ENCODE results near the gene ACSL6.

Gene ACSL6

DNA sequence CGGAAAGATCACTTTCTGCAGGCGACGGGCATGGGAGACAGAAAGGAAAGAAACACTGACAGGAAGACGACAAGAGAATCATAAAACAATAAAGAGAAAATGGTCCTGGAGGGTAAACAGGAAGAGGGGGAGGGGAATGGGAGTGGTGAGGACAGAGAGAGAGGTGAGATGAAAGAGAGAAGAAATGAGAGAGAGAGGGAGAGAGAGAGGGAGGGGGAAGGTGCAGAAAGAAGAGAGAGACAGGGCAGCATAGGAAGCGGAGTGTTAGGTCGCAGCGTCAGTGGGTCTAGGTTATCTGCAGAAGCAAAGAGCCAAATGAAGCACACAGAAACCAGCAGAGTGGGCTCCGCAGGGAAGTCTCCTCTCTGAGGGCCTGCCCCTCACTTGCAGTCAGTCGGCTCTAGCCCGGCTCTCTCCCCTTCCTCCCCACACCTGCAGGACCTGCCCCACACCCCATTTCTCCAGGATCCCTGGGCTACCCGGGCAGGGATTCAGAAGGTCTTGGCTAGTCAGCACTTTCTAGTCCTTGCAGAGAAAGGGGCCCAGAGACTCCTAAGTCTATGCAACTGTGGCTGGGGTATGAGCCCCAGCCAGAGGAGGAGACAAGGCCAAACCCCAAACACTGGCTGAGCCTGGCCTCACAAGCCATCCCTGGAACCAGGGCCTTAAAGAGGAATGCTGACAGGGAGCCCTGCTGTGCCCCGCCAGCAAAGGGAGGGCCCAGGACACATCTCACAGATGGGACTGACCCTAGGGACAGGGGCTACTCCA is 36.3 kb downstream of the ACSL6 start:
- Histone ChIP-seq H3F3A (ENCODE audit: low read depth) (no peaks in the 10 kb centered on the region), H3K4me1 (ENCODE audit: insufficient read depth, low read length, poor library complexity, severe bottlenecking) (no peaks in the 10 kb centered on the region), H3K4me3 (ENCODE audit: low read length, poor library complexity, severe bottlenecking) (no peak overlapping the region), H3K9me2 (replicated peaks; ENCODE audit: low read depth, low read length) (no peaks in the 10 kb centered on the region), H3K9me3 (ENCODE audit: insufficient read depth, low read depth, low read length) (no peaks in the 10 kb centered on the region), H3K9ac (ENCODE audit: low read depth, low read length, poor library complexity, severe bottlenecking) (no peak overlapping the region), H3K36me3 (ENCODE audit: insufficient read depth, low read length) (no peaks in the 10 kb centered on the region), H2AFZ (ENCODE audit: low read length) (no peak overlapping the region), H3K27me3 (ENCODE audit: insufficient read depth, low read length, poor library complexity, severe bottlenecking) (no peaks in the 10 kb centered on the region), H3K4me2 (ENCODE audit: low read depth, low read length, poor library complexity, severe bottlenecking) (no peak overlapping the region), H3K79me2 (ENCODE audit: insufficient read depth, low read length) (no peaks in the 10 kb centered on the region), H4K20me1 (ENCODE audit: insufficient read depth, low read length, poor library complexity, severe bottlenecking) (no peaks in the 10 kb centered on the region)
- TF ChIP-seq, protein P1, sequence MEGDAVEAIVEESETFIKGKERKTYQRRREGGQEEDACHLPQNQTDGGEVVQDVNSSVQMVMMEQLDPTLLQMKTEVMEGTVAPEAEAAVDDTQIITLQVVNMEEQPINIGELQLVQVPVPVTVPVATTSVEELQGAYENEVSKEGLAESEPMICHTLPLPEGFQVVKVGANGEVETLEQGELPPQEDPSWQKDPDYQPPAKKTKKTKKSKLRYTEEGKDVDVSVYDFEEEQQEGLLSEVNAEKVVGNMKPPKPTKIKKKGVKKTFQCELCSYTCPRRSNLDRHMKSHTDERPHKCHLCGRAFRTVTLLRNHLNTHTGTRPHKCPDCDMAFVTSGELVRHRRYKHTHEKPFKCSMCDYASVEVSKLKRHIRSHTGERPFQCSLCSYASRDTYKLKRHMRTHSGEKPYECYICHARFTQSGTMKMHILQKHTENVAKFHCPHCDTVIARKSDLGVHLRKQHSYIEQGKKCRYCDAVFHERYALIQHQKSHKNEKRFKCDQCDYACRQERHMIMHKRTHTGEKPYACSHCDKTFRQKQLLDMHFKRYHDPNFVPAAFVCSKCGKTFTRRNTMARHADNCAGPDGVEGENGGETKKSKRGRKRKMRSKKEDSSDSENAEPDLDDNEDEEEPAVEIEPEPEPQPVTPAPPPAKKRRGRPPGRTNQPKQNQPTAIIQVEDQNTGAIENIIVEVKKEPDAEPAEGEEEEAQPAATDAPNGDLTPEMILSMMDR (conservative IDR thresholded peaks at IDR 0.05; ENCODE audit: low read length): no peak
- no peak for TF ChIP-seq EZH2phosphoT487 (IDR thresholded peaks at IDR 0.05; ENCODE audit: borderline replicate concordance)

DNA sequence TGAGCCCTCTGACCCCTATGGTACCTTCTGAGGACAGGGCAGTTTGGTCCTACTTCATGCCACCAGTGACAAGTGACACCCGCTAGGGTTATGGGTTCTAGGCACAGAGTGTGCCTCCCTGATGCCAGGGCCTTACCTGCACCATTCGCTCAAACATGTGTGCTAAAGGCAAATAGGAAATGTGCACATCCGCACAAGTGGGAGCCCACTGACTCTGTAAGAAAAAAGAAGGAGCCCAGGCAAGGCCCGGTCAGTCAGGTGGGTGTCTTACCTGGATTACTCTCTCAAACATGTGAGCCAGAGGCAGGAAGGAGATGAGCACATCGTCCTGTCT is 36.9 kb downstream of the ACSL6 start:
- TF ChIP-seq, protein P1 (conservative IDR thresholded peaks at IDR 0.05; ENCODE audit: low read length): no peak
- no peak for TF ChIP-seq EZH2phosphoT487 (IDR thresholded peaks at IDR 0.05; ENCODE audit: borderline replicate concordance)
- no peaks in the 10 kb centered on the region for H3K9me3 ChIP-seq (ENCODE audit: insufficient read depth, low read depth, low read length)

DNA sequence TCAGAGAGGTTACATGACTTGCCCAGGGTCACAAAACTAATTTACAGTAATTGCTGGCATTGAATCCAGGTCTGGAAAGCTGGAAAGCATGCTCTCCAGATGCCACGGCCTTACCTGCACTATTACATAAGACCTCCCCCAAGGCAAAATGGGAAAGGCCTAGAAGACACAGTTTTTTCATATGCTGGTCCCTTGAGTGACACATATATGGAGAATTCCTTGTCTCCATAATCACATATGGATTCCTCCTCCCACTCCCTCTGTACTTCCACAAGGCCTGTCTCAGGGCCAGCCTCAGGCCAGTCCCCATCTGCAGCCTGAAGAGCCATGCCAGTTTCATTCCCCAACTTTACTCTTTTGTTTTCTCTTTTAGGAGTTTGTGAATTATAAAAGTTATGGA is 37.4 kb downstream of the ACSL6 start:
- Histone ChIP-seq H2AFZ (ENCODE audit: low read length) (no peak overlapping the region), H3K27me3 (ENCODE audit: insufficient read depth, low read length, poor library complexity, severe bottlenecking) (no peaks in the 10 kb centered on the region), H3K9me2 (replicated peaks; ENCODE audit: low read depth, low read length) (no peaks in the 10 kb centered on the region), H3K4me3 (ENCODE audit: low read length, poor library complexity, severe bottlenecking) (no peak overlapping the region), H4K20me1 (ENCODE audit: insufficient read depth, low read length, poor library complexity, severe bottlenecking) (no peaks in the 10 kb centered on the region), H3K4me2 (ENCODE audit: low read depth, low read length, poor library complexity, severe bottlenecking) (no peak overlapping the region), H3F3A (ENCODE audit: low read depth) (no peaks in the 10 kb centered on the region), H3K9ac (ENCODE audit: low read depth, low read length, poor library complexity, severe bottlenecking) (no peak overlapping the region), H3K79me2 (ENCODE audit: insufficient read depth, low read length) (no peaks in the 10 kb centered on the region), H3K9me3 (ENCODE audit: insufficient read depth, low read depth, low read length) (no peaks in the 10 kb centered on the region), H3K36me3 (ENCODE audit: insufficient read depth, low read length) (no peaks in the 10 kb centered on the region), H3K4me1 (ENCODE audit: insufficient read depth, low read length, poor library complexity, severe bottlenecking) (no peaks in the 10 kb centered on the region)
- TF ChIP-seq, protein P1 (conservative IDR thresholded peaks at IDR 0.05; ENCODE audit: low read length): no peak
- TF ChIP-seq EZH2phosphoT487 (IDR thresholded peaks at IDR 0.05; ENCODE audit: borderline replicate concordance): no peak

More for the DNA sequence above, 36.9 kb downstream of the ACSL6 start:
- H3K4me2 ChIP-seq (ENCODE audit: low read depth, low read length, poor library complexity, severe bottlenecking): no peak overlapping the region
- no peak overlapping the region for H3K4me3 ChIP-seq (ENCODE audit: low read length, poor library complexity, severe bottlenecking)
- H3K9ac ChIP-seq (ENCODE audit: low read depth, low read length, poor library complexity, severe bottlenecking): no peak overlapping the region
- no peaks in the 10 kb centered on the region for H4K20me1 ChIP-seq (ENCODE audit: insufficient read depth, low read length, poor library complexity, severe bottlenecking)
- no peak overlapping the region for H2AFZ ChIP-seq (ENCODE audit: low read length)
- H3K27me3 ChIP-seq (ENCODE audit: insufficient read depth, low read length, poor library complexity, severe bottlenecking): no peaks in the 10 kb centered on the region
- no peaks in the 10 kb centered on the region for H3K4me1 ChIP-seq (ENCODE audit: insufficient read depth, low read length, poor library complexity, severe bottlenecking)
- H3K79me2 ChIP-seq (ENCODE audit: insufficient read depth, low read length): no peaks in the 10 kb centered on the region
- no peaks in the 10 kb centered on the region for H3K36me3 ChIP-seq (ENCODE audit: insufficient read depth, low read length)
- H3F3A ChIP-seq (ENCODE audit: low read depth): no peaks in the 10 kb centered on the region
- no peaks in the 10 kb centered on the region for H3K9me2 ChIP-seq (replicated peaks; ENCODE audit: low read depth, low read length)

Data from Loucy (cell line).